Retinal pigment epithelial cell (primary cell): Measurements from ENCODE around the gene RABGGTA.

ENCODE experiments used
- DNase-seq: peaks from one replicate; pipeline ENCODE4 v3.0.0-alpha.2; 2010; ENCODE audit warnings: low read depth
- H3K4me3 ChIP-seq: 2 replicates; pipeline ENCODE4 v1.5.1; 2011; ENCODE audit warnings: mild to moderate bottlenecking, low read length, control low read depth, moderate library complexity
- CTCF ChIP-seq: conservative IDR thresholded peaks from 2 replicates; pipeline ENCODE4 v1.5.1; 2011; ENCODE audit warnings: low read depth, low read length, control low read depth, inconsistent platforms

RABGGTA gene

GRCh38 chr14:24308342-24309124 lies 37.1 kb upstream of the RABGGTA start:
- DNase-seq = no peak
- no peak overlapping the region for H3K4me3 ChIP-seq
- TF ChIP-seq CTCF = no peak

- peak; percentile 98 for TF ChIP-seq CTCF
- DNase-seq = no peak
- H3K4me3 ChIP-seq = no peak within 1 kb of the TSS
Observed at GRCh38 chr14:24307575-24308341, 36.4 kb upstream of the RABGGTA start, which contains the start of gene CIDEB. CIDEB (minus strand) TSS chr14:24307977; CDS start chr14:24307858, 119 bp downstream.

- TF ChIP-seq CTCF = no peak
- H3K4me3 ChIP-seq = no peak overlapping the region
Observed at GRCh38 chr14:24307156-24307574, 35.8 kb upstream of the RABGGTA start.

GRCh38 chr14:24304019-24304387 lies 32.6 kb upstream of the RABGGTA start:
- no peak overlapping the region for H3K4me3 ChIP-seq
- no peak for DNase-seq
- TF ChIP-seq CTCF = no peak

More at GRCh38 chr14:24307156-24307574, 35.8 kb upstream of the RABGGTA start:
- DNase-seq = no peak

GRCh38 chr14:24300326-24300980 lies 29.1 kb upstream of the RABGGTA start:
- TF ChIP-seq CTCF = no peak
- H3K4me3 ChIP-seq = peak overlapping the region; percentile 95
- DNase-seq = no peak

GRCh38 chr14:24299255-24300191 lies 28.1 kb upstream of the RABGGTA start, which contains the start of the genes DHRS1 and NOP9:
DHRS1 (minus strand) TSS chr14:24299780; CDS start chr14:24299106, 674 bp downstream.
NOP9 (plus strand) TSS chr14:24299850; CDS start chr14:24299955, 105 bp downstream.
- TF ChIP-seq CTCF = no peak
- H3K4me3 ChIP-seq = peak within 1 kb of the TSS; percentile 95

More at GRCh38 chr14:24299255-24300191, 28.1 kb upstream of the RABGGTA start, which contains the start of the genes DHRS1 and NOP9:
- DNase-seq = peak; percentile 52
